ENCODE results near the gene RNF144A. TPM values are rescaled to one million over a fixed set of nuclear protein-coding genes. Genes with fewer than 3 reads are reported as not detected.

RNF144A gene
- total and polyA plus RNA-seq, 2 donors (not counting 1 experiment from before 2014, with no cell fraction given), result 0.17 to 0.24 TPM

GRCh38 chr2:7020939-7021470 is 103.8 kb downstream of the RNF144A start:
- no peak for DNase-seq (ENCODE audit: low read depth in 2 of 2)
- no peak overlapping the region for H2AFZ ChIP-seq (ENCODE audit: low read length)
- TF ChIP-seq CTCF (conservative IDR thresholded peaks at IDR 0.05 in 1 of 2, IDR thresholded peaks at IDR 0.05 in 1 of 2; ENCODE audit: low read depth in 1 of 2, low read length in 2 of 2), result no peak
- no peak for TF ChIP-seq EZH2 (IDR thresholded peaks at IDR 0.05; ENCODE audit: low read length, missing control alignments)

GRCh38 chr2:7022492-7023385 is 105.5 kb downstream of the RNF144A start:
- no peak for TF ChIP-seq EZH2 (IDR thresholded peaks at IDR 0.05; ENCODE audit: low read length, missing control alignments)
- TF ChIP-seq CTCF (conservative IDR thresholded peaks at IDR 0.05 in 1 of 2, IDR thresholded peaks at IDR 0.05 in 1 of 2; ENCODE audit: low read depth in 1 of 2, low read length in 2 of 2), result no peak
- H3K79me2 ChIP-seq (ENCODE audit: control insufficient read depth, insufficient read depth, low read length), result no peaks in the 10 kb centered on the region
- H3K4me3 ChIP-seq (replicated peaks in 1 of 4; ENCODE audit: control extremely low read depth in 1 of 4, insufficient read depth in 1 of 4, low read depth in 3 of 4, low read length in 4 of 4), result no peak overlapping the region
- peak in 1 of 2 donors; percentile 86 for DNase-seq (ENCODE audit: low read depth in 2 of 2)
- H3K4me2 ChIP-seq (ENCODE audit: extremely low read depth, insufficient read depth, low read length), result no peak overlapping the region
- no peaks in the 10 kb centered on the region for H3K9me3 ChIP-seq (ENCODE audit: control insufficient read depth, insufficient read depth, low read depth, low read length)
- H3K9ac ChIP-seq (ENCODE audit: insufficient read depth, low read length), result no peak overlapping the region
- no peak overlapping the region for H3K27ac ChIP-seq (ENCODE audit: insufficient read depth, low read length)
- H4K20me1 ChIP-seq (ENCODE audit: control insufficient read depth, extremely low read depth, insufficient read depth, low read length), result no peaks in the 10 kb centered on the region
- H2AFZ ChIP-seq (ENCODE audit: low read length), result no peak overlapping the region
- H3K36me3 ChIP-seq (ENCODE audit: control insufficient read depth, insufficient read depth, low read length), result no peaks in the 10 kb centered on the region
- no peaks in the 10 kb centered on the region for H3K27me3 ChIP-seq (ENCODE audit: control insufficient read depth, insufficient read depth, low read length)
- no peaks in the 10 kb centered on the region for H3K4me1 ChIP-seq (ENCODE audit: control insufficient read depth, extremely low read depth, insufficient read depth, low read length)

More at GRCh38 chr2:7020939-7021470, 103.8 kb downstream of the RNF144A start:
- Histone ChIP-seq H3K79me2 (ENCODE audit: control insufficient read depth, insufficient read depth, low read length) (no peaks in the 10 kb centered on the region), H3K4me1 (ENCODE audit: control insufficient read depth, extremely low read depth, insufficient read depth, low read length) (no peaks in the 10 kb centered on the region), H3K27me3 (ENCODE audit: control insufficient read depth, insufficient read depth, low read length) (no peaks in the 10 kb centered on the region), H3K4me3 (replicated peaks in 1 of 4; ENCODE audit: control extremely low read depth in 1 of 4, insufficient read depth in 1 of 4, low read depth in 3 of 4, low read length in 4 of 4) (no peak overlapping the region), H3K27ac (ENCODE audit: insufficient read depth, low read length) (no peak overlapping the region), H3K36me3 (ENCODE audit: control insufficient read depth, insufficient read depth, low read length) (no peaks in the 10 kb centered on the region), H3K9ac (ENCODE audit: insufficient read depth, low read length) (no peak overlapping the region), H4K20me1 (ENCODE audit: control insufficient read depth, extremely low read depth, insufficient read depth, low read length) (no peaks in the 10 kb centered on the region), H3K9me3 (ENCODE audit: control insufficient read depth, insufficient read depth, low read depth, low read length) (no peaks in the 10 kb centered on the region), H3K4me2 (ENCODE audit: extremely low read depth, insufficient read depth, low read length) (no peak overlapping the region)

- Histone ChIP-seq H2AFZ (ENCODE audit: low read length) (no peak overlapping the region), H3K27me3 (ENCODE audit: control insufficient read depth, insufficient read depth, low read length) (no peaks in the 10 kb centered on the region), H4K20me1 (ENCODE audit: control insufficient read depth, extremely low read depth, insufficient read depth, low read length) (no peaks in the 10 kb centered on the region), H3K4me2 (ENCODE audit: extremely low read depth, insufficient read depth, low read length) (no peak overlapping the region), H3K79me2 (ENCODE audit: control insufficient read depth, insufficient read depth, low read length) (no peaks in the 10 kb centered on the region), H3K36me3 (ENCODE audit: control insufficient read depth, insufficient read depth, low read length) (no peaks in the 10 kb centered on the region), H3K4me3 (replicated peaks in 1 of 4; ENCODE audit: control extremely low read depth in 1 of 4, insufficient read depth in 1 of 4, low read depth in 3 of 4, low read length in 4 of 4) (no peak overlapping the region), H3K9me3 (ENCODE audit: control insufficient read depth, insufficient read depth, low read depth, low read length) (no peaks in the 10 kb centered on the region), H3K4me1 (ENCODE audit: control insufficient read depth, extremely low read depth, insufficient read depth, low read length) (no peaks in the 10 kb centered on the region), H3K27ac (ENCODE audit: insufficient read depth, low read length) (no peak overlapping the region), H3K9ac (ENCODE audit: insufficient read depth, low read length) (no peak overlapping the region)
- DNase-seq (ENCODE audit: low read depth in 2 of 2), result peak; percentile 55 to 73
- TF ChIP-seq EZH2 (IDR thresholded peaks at IDR 0.05; ENCODE audit: low read length, missing control alignments), result no peak
- TF ChIP-seq CTCF (conservative IDR thresholded peaks at IDR 0.05 in 1 of 2, IDR thresholded peaks at IDR 0.05 in 1 of 2; ENCODE audit: low read depth in 1 of 2, low read length in 2 of 2), result no peak
These were observed 106.3 kb downstream of the RNF144A start for GRCh38 chr2:7023542-7023941.
